Raji (cell line): ENCODE results near the gene UBE2S.

ENCODE experiments used
- POLR2A ChIP-seq: IDR thresholded peaks from 2 replicates; pipeline ENCODE4 v1.6.1; 2011; ENCODE audit warnings: low read depth, low read length, control low read depth; ENCODE audit not compliant: insufficient read depth

UBE2S gene

DNA sequence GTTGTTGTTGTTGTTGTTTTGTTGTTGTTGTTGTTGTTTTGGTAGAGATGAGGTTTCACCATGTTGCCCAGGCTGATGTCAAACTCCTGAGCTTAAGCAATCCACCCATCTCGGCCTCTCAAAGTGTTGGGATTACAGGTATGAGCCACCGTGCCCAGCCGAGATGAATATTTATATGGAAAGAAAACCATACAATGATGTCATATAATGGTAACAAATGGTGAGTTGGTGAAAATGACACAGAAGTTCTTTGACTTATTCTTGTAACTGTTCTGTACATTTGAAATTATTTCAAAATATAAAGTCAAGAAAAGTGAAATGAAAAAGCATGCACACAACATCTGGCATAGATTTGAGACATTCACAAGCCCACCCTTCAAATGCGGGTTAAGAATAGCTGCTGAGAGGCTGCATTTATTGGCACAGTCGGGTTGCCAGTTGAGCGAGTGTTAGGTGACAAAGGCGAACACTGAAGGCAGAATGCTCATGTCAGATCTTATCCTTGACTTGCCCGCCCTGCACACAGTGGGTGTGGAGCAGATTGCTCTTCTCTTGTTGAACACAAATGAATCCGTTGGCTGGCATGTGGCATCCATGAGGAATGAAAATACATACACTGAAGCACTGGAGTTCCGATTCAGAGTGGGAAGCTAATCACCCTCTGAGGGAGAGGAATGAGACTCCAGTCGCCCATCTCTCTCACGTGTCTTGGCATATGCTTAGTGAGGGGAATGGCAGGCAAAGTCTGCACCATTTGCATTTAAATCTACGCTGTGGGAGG, 15.8 kb upstream of the UBE2S start:
- no peak for TF ChIP-seq POLR2A

DNA sequence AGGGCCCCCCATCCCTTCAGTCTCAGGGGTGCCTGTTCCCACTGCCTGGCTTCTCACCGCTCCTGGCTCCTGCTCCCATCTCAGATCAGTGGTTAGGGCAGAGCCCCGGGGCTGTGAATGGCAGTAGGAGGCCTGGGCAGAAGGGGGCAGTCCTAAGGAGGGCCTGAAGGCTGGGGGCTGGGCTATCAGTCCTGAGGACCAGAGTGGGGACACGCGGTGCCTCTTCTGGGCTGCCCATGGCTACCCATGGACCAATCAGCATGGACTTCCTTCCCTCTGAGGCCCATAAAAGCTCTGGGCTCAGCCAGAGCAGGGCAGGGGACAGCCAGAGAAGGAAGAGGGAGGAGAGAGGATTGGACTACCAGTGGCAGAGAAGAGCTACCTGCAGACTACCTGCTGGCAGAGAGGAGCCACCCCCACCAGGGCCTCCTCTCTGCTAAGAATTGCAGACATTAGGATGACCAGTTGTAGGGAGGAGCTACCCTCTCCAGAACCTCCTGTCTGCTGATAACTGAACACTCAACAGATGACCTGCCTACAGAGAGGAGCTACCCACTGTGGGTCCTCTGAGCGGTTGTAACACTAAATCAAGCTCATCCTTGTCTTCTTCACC, 12.1 kb upstream of the UBE2S start:
- no peak for TF ChIP-seq POLR2A

DNA sequence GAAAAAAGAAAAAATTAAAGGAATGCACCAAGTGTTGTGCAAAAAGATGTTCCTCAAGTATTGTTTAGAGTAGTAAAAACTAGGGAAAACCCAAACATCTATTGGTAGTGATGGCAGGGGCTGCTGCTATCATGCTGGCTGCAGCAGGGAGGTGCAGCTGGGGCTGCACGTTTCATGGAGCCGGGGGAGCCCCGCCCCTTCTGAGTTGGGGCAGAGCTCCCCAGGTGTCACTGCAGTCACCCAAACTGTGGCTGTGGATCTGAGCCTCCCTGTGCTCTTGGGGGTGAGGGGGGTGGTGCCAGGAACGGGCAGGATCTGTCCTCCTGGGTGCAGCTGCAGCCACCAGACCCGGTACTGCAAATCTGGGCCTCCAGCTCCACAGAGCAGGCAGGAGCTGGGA, 11.5 kb upstream of the UBE2S start:
- TF ChIP-seq POLR2A = no peak

DNA sequence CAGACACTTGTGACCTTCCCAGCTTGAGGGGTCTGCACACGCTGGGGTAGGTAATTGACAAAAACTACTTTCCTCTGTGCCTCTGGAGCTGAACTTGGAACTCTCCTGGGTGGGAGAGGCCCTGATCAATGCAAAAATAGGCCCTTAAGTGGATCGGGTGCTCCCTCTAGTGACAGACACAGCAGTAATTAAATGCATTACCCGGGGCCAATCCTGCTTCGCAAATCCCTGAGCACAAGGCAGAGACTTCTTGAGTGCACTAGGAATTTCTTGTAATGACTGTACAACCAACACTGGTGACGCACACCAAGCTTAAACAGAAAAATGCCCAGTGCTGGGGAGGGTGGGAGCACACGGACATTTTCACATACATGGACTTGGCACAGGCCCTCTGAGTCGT, 10.6 kb upstream of the UBE2S start:
- no peak for TF ChIP-seq POLR2A

DNA sequence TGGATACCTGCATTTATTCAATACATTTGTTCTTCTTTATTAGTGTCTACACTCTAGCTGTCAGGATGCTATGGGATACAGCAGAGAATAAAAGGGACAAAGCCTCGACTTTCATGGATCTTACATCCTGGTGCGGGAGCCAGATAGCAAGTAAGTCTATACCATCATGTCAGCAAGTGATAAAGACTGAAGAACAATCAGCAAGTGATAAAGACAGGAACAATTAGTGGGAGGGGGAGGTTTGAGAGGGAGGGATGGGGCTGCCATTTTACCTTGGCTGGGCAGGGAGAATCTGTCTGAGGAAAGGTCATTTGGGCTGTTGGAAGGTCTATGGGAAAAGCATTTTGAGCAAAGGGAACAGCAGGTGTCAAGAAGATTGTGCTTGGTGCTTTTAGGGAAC, 2.6 kb upstream of the UBE2S start:
- TF ChIP-seq POLR2A = no peak

DNA sequence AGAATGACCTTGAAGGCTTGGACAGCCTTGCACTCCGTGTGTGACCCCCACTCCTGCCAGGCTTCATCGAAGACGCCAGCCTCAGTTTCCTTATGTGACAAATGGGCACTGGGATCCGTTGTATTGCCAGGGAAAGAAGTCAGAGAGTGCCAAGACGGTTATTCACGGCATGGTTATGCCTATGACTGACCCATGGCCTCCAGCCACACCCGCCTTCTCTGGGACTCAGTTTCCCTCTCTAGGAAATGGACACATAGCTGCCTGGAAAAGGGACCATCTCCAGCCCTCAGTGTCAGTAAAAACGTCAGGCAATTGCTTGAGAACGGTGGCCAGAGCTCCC, 915 bp upstream of the UBE2S start:
- no peak for TF ChIP-seq POLR2A

DNA sequence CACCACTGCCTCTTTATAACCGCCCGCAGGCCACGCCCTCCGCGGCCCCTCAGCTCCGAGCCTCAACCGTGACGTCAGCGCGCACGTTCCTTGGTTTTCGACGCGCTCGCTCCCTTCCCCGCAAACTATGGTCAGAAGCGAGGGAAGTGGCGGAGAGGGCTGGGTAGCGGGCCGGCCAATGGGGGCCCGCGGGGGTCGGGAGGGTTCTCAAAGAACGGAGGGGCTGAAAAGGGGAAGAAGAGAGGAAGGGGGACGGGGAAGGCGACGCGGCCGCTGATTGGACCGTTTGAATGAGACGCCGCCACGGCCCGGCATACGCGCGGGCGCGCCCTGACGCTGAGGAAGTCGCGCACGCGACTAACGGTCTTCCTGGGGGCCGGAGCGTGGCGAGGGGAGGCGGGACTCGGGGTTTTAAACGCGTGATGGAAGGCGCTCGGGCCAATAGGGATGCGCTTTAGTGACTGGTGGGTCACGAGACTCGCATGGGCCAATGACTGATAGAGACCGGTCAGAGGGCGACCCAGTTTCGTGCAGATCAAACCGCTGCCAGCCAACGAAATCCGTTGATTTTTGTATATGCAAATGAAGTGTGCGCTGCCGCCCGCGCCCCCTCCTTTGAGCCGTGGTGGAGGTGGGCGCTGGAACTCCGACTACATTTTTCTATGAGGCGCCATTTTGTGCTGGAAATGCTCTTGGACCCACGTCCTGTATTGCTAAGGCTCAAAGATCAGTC, 378 bp upstream of the UBE2S start:
- peak; percentile 55 for TF ChIP-seq POLR2A

DNA sequence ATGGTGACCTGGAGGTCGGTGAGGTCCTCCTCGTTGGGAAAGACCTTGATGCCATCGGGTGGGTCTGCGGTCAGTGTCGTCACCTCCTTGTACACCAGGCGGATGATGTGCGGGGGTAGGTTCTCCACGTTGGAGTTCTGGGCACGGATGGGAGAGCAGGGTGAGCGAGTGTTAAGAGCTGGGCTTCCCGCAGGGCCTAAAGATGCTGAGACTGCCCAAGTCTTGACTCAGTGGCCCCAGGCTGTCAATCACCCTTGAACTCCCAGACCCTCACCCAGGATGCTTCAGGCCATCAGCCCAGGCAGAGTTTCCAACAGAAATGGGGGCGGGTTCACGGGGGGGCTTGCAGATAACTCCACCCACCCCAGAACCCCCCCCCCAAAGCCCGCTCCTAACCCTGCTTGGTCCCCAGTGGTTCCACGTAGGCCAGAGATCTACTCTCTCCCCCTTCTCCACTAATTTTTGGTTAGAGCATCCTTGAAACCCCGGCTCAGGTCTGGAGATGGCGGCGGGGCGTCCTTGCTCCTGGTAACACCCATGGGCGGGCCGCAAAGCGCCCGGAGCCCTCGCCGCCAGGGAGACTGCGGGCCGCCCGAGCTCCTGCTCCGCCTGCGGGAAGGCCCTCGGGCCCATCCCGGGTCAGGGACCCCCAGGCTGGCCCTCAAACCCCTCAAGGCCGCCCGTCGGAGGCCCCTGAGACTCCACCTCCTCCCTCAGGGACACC, 600 bp downstream of the UBE2S start:
- no peak for TF ChIP-seq POLR2A

DNA sequence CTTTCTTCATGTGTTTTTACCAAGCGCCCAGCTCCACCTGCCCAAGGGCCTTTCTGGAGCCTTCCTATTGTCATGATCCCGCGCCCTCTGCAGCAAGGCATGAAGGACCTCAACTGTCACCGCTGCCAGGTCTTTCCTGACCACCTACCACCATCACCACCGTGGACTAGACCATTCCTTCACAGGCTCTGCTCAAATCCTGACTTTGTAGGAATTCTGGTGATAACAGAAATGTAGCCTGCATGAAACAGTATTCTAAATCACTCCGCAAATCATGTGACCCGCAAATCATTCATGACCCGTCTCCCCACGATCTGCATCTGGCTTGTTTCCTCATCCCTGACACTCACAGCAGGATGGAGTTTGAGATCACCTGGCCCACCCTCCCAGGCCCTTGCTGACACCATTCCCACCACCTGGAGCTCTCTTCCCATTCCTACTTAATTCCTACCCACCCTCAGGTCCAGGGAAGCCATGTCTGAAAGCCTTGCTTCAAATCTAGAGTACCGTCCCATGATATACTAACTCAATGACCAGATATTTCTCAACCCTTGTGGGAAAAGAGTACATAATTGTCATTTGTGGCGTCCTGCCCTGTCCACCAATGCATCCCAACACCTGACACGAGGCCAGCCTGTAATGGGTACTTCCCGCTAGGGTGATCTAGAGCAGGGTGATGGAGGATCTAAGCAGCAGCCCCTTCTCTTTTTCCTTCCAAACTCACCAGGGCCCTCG, 1.3 kb downstream of the UBE2S start:
- TF ChIP-seq POLR2A = no peak

DNA sequence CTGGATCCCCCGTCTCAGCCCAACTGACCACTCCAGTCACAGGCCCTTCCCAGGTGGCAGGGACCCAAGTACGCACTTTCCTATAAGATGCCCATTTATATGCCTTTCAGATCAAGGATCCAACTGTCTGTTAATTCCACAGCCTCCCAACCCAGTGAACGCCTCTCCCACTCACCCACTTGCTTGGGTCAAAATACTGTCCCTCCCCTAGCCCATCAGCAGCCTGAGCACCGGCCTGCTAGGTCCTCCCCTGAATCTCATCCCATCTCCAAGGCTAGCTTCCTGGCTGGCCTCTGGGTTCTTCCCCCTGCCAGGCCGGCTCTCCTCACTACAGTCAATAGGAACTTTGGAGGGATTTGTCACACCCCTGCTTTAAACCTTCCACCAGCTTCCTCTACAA, 1.9 kb downstream of the UBE2S start:
- no peak for TF ChIP-seq POLR2A

DNA sequence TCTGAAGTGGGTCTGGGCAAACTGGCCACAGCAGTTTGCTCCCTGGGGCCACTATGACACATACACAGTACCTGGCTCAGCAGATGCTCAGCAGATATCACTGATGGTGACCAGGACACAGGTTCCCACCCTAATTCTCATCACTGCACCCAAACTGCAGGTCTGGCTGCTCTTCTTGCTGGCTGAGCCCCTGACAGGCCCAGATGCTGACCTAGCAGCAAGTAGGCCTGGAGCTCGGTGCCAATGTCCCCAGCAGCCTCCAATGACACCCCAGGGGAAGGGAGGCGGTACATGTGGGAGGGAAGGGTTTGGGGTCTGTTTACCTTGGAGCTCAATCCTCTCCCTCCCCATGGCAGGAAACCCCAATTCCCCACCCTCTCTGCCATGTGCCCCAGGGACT, 5.1 kb downstream of the UBE2S start:
- TF ChIP-seq POLR2A = no peak

DNA sequence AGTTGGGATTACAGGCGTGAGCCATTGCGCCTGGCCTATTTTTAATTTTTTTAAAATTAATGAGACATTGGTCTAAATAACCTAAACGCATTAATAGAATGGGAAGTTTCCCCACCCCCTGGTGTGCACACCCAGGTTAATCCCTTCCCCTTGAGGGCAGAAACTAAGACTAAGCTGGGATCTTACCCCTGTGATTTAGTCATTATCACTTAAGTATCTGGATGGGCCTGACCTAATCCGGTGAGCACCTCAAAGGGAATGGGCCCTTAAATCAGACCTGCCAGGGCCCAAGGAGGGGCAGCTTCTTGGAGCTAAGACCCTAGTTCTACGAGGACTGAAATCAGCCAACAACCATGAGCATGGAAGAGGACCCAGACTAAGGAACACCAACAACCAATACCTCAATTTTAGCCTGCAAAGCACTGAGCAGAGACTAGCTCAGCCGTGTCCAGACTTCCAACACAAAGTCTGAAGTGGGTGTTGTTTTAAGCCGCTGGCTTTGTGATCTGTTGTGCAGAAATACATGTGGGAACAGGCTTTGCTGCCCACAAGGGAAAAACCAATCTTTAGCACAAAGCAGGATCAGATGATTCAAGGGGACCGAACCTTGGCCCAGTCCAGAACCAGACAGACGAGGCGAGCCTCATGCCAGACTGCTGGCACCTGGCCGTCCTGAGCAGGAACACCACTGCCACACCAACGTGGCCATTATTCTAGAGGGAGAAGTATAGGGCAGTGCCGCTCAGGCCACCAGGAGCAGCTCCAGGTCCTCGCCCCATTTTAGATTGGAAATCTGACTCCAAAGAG, 7.1 kb downstream of the UBE2S start:
- no peak for TF ChIP-seq POLR2A

DNA sequence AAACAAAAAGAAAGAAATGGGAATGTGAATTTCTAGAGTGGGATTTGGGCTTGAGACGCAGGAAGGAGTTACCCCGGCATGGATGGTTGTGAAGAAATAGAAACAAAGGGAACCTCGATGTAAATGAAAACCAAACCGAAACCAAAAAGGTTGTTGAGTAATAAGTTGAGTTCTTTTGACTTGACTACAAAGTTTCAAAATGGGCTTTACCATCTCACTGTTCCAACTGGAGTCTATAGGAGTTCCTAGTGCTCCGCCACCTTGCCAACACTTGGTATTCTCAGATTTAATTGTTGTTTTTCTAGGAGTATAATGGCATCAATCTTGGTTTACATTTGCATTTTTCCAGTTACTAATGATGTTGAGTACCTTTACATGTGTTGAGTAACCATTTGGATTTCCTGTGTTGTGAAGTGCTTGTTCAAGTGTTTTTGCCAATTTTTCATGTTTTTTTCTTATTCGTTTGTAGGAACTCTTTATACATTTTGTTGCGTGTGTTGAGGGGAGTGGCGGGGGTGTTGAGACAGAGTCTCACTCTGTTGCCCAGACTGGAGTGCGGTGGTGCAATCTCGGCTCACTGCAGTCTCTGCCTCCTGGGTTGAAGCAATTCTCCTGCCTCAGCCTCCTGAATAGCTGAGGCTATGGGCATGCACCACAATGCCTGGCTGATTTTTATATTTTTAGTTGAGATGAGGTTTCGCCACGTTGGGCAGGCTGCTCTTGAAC, 9.2 kb downstream of the UBE2S start:
- TF ChIP-seq POLR2A = no peak
